Measurements from ENCODE around the gene CAP2. TPM values are rescaled to one million over a fixed set of nuclear protein-coding genes. Genes with fewer than 3 reads are reported as not detected.

CAP2 gene
- total and polyA plus RNA-seq, 2 donors (not counting 1 experiment from before 2014, with no cell fraction given), result 8.6 to 38.1 TPM

DNA sequence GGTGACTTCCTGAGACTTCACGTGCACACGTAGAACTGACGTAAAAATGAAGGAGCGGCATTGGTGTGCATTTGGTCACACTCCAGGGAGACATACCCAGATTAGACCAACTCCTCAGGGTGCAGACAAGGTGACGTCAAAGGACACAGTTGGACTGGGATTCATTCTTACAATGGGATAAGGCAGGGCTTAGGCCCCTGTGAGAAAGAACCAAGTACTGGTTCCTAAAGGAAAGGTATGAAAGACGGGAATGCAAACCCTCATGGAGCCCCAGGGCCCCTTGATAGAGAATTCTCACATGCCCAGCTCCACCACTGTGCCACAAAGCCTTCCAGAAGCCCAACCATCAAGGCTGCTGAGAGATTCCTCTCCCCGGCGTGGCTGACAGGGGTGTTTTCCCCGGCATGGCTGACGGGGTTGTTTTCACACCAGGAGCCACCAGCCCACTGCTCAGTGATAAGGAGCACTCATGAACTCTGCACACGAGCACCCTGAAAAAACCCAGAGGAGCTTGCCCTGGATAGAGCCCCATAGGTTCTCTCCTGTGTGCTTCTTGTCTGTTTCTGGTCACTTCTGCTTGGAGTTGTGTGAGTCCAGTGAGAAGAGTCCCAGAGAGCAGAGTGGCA lies 90.1 kb downstream of the CAP2 start:
- H3K27ac ChIP-seq (ENCODE audit: insufficient read depth, low read length), result no peak overlapping the region
- H3K9ac ChIP-seq (ENCODE audit: insufficient read depth, low read length), result no peak overlapping the region
- H3K27me3 ChIP-seq (ENCODE audit: control insufficient read depth, insufficient read depth, low read length), result no peaks in the 10 kb centered on the region
- H3K4me2 ChIP-seq (ENCODE audit: extremely low read depth, insufficient read depth, low read length), result no peak overlapping the region
- H3K36me3 ChIP-seq (ENCODE audit: control insufficient read depth, insufficient read depth, low read length), result no peaks in the 10 kb centered on the region
- no peaks in the 10 kb centered on the region for H3K9me3 ChIP-seq (ENCODE audit: control insufficient read depth, insufficient read depth, low read depth, low read length)
- H3K79me2 ChIP-seq (ENCODE audit: control insufficient read depth, insufficient read depth, low read length), result no peaks in the 10 kb centered on the region
- H3K4me3 ChIP-seq (replicated peaks in 1 of 4; ENCODE audit: control extremely low read depth in 1 of 4, insufficient read depth in 1 of 4, low read depth in 3 of 4, low read length in 4 of 4), result no peak overlapping the region
- H2AFZ ChIP-seq (ENCODE audit: low read length), result no peak overlapping the region
- no peak for TF ChIP-seq EZH2 (IDR thresholded peaks at IDR 0.05; ENCODE audit: low read length, missing control alignments)
- no peak for TF ChIP-seq CTCF (conservative IDR thresholded peaks at IDR 0.05 in 1 of 2, IDR thresholded peaks at IDR 0.05 in 1 of 2; ENCODE audit: low read depth in 1 of 2, low read length in 2 of 2)
- no peaks in the 10 kb centered on the region for H4K20me1 ChIP-seq (ENCODE audit: control insufficient read depth, extremely low read depth, insufficient read depth, low read length)
- DNase-seq (ENCODE audit: low read depth in 2 of 2), result no peak
- no peaks in the 10 kb centered on the region for H3K4me1 ChIP-seq (ENCODE audit: control insufficient read depth, extremely low read depth, insufficient read depth, low read length)

DNA sequence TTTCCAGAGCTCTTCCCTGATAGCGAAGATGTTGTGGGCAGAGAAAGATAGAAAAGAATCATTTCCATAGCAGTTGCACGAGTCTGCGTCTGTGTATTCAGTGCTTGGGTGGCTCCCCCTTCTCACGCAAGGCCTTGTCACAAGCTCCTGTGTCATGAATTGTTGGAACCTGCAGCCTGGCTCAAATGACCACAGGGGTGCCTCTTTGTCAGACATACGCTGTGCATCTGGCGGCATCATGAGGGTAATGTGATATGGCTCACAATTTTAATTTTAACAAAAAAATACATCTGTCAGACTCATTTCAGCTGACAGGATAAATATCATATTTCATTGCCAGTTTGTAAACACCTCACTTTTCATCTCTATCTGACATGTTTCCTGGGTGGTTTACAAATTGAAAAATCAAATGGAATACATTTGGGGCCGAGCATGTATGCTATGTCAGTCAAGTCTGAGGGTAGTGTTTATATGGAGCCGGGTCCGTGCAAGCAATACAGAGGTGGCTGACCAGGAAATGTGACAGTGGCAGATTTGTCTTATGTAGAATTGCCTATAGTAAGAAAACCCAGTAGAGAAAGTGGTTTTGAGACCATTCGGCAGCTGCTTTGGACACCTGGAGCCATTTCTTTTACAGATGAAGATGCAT lies 90.9 kb downstream of the CAP2 start:
- H3K4me1 ChIP-seq (ENCODE audit: control insufficient read depth, extremely low read depth, insufficient read depth, low read length), result no peaks in the 10 kb centered on the region
- no peak overlapping the region for H3K9ac ChIP-seq (ENCODE audit: insufficient read depth, low read length)
- no peak overlapping the region for H2AFZ ChIP-seq (ENCODE audit: low read length)
- no peaks in the 10 kb centered on the region for H3K9me3 ChIP-seq (ENCODE audit: control insufficient read depth, insufficient read depth, low read depth, low read length)
- H3K36me3 ChIP-seq (ENCODE audit: control insufficient read depth, insufficient read depth, low read length), result no peaks in the 10 kb centered on the region
- no peak overlapping the region for H3K4me3 ChIP-seq (replicated peaks in 1 of 4; ENCODE audit: control extremely low read depth in 1 of 4, insufficient read depth in 1 of 4, low read depth in 3 of 4, low read length in 4 of 4)
- no peak overlapping the region for H3K4me2 ChIP-seq (ENCODE audit: extremely low read depth, insufficient read depth, low read length)
- TF ChIP-seq CTCF (conservative IDR thresholded peaks at IDR 0.05 in 1 of 2, IDR thresholded peaks at IDR 0.05 in 1 of 2; ENCODE audit: low read depth in 1 of 2, low read length in 2 of 2) (no peak), EZH2 (IDR thresholded peaks at IDR 0.05; ENCODE audit: low read length, missing control alignments) (no peak)
- no peak overlapping the region for H3K27ac ChIP-seq (ENCODE audit: insufficient read depth, low read length)
- peak in 1 of 2 donors; percentile 18 for DNase-seq (ENCODE audit: low read depth in 2 of 2)
- H3K27me3 ChIP-seq (ENCODE audit: control insufficient read depth, insufficient read depth, low read length), result no peaks in the 10 kb centered on the region
- no peaks in the 10 kb centered on the region for H4K20me1 ChIP-seq (ENCODE audit: control insufficient read depth, extremely low read depth, insufficient read depth, low read length)
- no peaks in the 10 kb centered on the region for H3K79me2 ChIP-seq (ENCODE audit: control insufficient read depth, insufficient read depth, low read length)

GRCh38 chr6:17485181-17485580 lies 91.8 kb downstream of the CAP2 start:
- Histone ChIP-seq H3K79me2 (ENCODE audit: control insufficient read depth, insufficient read depth, low read length) (no peaks in the 10 kb centered on the region), H2AFZ (ENCODE audit: low read length) (no peak overlapping the region), H4K20me1 (ENCODE audit: control insufficient read depth, extremely low read depth, insufficient read depth, low read length) (no peaks in the 10 kb centered on the region), H3K9ac (ENCODE audit: insufficient read depth, low read length) (no peak overlapping the region), H3K4me1 (ENCODE audit: control insufficient read depth, extremely low read depth, insufficient read depth, low read length) (no peaks in the 10 kb centered on the region), H3K4me2 (ENCODE audit: extremely low read depth, insufficient read depth, low read length) (no peak overlapping the region), H3K4me3 (replicated peaks in 1 of 4; ENCODE audit: control extremely low read depth in 1 of 4, insufficient read depth in 1 of 4, low read depth in 3 of 4, low read length in 4 of 4) (no peak overlapping the region), H3K27me3 (ENCODE audit: control insufficient read depth, insufficient read depth, low read length) (no peaks in the 10 kb centered on the region), H3K27ac (ENCODE audit: insufficient read depth, low read length) (no peak overlapping the region), H3K9me3 (ENCODE audit: control insufficient read depth, insufficient read depth, low read depth, low read length) (no peaks in the 10 kb centered on the region), H3K36me3 (ENCODE audit: control insufficient read depth, insufficient read depth, low read length) (no peaks in the 10 kb centered on the region)
- TF ChIP-seq EZH2 (IDR thresholded peaks at IDR 0.05; ENCODE audit: low read length, missing control alignments) (no peak), CTCF (conservative IDR thresholded peaks at IDR 0.05 in 1 of 2, IDR thresholded peaks at IDR 0.05 in 1 of 2; ENCODE audit: low read depth in 1 of 2, low read length in 2 of 2) (no peak)
- DNase-seq (ENCODE audit: low read depth in 2 of 2), result no peak
